Measurements from ENCODE around the gene FNIP2.
"Not testable (repeated sequence)": the region's sequence is repeated elsewhere in the genome, so short reads cannot be mapped to it uniquely, and the experiment has no call there.

Gene FNIP2

DNA sequence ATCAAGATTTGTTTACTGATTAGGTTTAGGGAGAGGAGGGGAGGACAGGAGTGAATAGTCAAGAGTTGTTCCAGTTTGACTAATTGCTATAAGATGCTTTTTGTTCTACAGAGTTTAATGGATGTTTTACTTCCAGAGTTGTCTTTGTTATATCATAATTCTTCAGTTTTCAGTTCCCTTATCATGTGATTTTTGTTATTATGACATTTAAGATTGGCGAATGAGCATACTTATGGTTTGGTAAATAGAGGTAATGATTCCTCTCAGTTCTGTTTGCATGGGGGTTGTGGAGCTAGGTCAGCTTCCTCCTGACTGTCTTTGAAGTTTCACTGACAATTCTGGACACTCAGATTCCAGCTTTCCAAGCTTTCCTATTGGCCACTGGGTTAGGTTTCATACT is 24.6 kb downstream of the FNIP2 start:
- not testable (repeated sequence) for DNase-seq (ENCODE audit: low spot score)

DNA sequence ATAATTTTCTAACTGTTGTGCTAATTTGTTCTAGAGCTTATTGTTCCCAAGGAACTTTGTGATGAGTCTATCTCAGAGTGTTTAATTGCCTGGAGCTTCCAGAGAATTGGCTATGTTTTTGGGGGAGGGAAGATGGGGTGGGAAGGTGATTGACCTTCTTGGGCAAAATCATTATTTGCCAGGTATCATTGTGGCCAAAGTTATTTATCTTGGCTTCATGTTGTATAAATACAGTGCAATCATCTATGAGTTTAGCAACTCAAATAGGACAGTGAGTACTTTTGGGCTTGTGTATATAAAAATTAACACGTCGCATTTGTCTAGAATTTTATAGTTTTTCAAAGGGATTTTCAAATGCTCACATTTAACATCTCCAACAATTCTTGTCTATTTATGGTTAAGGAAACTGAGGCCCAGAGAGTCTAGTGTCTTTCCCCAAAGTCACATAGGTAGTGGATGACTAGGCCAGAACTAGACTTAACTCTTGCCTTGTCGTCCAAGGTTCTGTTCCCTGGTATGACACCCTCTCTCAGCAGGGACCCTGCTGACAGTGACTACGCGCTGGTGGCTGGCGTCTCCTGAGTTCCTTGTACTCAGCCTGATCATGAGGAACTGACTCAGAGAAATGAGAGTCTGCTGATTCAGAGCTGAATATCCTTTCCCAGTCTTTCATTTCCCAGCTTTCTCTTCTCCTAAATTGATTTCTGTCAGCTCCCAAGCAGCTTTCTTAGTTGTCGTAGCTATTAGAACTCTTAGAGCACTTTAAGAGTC is 27.7 kb downstream of the FNIP2 start:
- DNase-seq (ENCODE audit: low spot score): no peak

DNA sequence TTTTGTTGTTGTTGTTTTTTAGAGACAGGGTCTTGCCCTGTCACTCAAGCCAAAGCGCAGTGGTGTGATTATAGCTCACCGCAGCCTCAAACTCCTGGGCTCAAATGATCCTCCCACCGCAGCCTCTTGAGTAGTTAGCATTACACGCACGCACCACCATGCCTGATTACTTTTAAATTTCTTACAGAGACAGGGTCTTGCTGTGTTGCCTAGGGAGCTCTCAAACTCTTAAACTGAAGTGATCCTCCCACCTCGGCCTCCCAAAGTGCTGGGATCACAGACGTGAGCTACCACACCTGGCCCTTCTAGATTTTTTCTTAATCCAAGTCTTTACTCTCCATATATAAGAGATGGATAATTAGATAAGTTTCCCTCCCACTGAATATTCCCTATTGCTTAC is 29.2 kb downstream of the FNIP2 start:
- no peak for DNase-seq (ENCODE audit: low spot score)

DNA sequence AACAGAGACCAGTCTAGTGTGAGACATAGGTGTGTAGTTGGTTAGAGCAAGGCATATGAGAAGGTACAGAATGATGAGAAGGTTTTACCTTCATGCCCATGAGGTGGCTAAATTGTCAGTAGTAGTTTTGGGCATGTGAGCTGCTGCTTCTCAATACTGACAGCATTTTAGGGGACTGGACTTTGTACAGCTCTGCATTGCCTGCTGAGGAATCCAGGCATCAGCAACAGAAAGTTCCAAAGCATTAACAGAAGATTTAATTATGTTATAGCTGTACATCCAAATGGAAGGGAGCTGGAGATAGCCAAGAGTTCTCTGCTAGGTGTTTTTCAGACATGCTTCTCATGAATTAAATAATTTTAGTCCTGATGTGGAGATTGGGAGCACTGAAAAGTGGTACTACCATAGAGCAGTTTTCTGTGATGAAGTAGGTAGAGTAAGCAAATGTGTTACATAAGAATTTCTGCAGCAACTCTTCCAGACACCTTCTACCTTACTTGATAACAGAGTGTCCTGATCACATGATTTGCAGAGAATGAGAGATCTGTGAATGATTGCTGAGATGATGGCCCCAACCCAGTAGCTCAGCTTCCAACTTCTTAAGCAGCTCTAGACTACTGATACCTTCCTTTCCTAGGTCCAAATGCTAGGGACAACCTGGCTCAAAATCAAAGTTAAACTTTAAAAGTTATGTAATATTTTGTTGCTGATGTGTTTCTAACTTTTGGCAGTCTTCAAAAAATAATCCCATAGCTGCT is 30.4 kb downstream of the FNIP2 start:
- DNase-seq (ENCODE audit: low spot score): no peak

DNA sequence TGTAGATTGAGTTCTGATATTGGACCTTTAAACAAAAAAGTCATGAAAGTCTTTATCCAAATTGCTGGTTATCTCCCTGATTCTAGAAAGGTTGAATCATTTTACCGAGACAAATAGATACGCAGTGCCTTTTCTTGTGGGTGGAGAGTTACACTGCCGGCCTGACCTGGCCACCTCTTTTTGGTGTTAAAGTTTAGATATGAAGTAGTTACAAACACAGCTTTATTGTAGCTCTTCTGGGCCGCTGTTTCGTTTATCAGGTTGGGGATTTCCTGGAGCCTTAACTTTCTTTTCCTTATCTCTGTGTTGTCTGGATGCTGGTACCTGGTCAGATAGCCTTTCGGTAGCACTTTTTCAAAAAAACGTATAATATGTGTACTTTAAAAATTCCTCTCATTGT is 31.0 kb downstream of the FNIP2 start:
- DNase-seq (ENCODE audit: low spot score): no peak

DNA sequence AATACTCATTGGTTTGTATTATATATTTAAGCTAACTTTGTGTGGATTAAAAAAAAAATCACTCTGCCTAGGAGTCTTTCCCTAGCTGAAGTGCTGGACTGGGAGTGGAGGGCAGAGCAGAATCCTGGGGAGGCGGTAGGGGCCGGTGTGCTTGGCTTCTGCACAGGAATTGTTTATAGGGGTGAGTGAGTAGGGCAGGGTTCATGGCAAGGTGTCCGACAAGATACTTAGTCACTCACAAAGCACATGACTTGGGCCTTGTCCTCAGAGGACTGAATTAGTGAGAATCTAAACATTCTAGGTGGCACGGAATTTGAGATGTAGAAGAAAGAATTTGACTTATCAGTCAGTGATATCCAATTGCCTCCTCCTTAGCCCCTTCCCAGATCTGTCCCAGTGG is 32.2 kb downstream of the FNIP2 start:
- no peak for DNase-seq (ENCODE audit: low spot score)

DNA sequence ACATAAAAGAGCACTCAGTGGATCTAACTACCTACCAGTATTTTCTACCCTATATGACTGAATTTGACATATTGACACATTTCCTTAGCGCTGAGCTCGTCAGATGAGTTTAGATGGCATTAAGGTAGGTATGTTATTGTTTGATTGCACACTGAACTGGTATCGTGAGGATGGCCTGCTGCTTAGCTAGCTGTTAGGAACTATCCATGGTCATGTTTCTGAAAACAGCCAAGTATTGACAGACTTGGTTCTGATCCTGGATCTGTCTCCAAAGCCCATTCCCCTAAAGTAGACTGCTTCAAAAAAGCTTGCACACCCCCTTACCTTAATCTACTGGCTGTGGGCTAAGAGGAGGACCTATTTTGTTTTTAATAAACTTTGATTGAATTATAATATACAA is 32.9 kb downstream of the FNIP2 start:
- DNase-seq (ENCODE audit: low spot score): no peak

DNA sequence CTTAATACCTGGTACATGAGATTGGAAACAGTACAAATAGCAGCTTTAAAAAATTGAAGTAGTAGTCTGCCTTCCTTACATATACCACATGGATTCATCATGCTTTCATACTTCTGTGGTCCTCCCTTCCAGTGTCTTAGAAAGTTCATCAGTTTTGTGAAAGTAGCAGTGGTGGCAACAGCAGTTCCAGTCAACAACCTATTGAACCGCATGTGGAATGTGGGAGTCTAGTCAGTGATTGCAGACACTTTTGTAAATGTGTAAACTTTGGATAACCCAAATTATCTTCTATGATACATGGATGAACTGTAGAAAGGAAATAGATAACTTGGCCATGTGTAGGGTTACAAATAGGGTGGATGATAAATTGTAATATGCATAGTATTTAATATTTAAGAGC is 34.1 kb downstream of the FNIP2 start:
- DNase-seq (ENCODE audit: low spot score): no peak

DNA sequence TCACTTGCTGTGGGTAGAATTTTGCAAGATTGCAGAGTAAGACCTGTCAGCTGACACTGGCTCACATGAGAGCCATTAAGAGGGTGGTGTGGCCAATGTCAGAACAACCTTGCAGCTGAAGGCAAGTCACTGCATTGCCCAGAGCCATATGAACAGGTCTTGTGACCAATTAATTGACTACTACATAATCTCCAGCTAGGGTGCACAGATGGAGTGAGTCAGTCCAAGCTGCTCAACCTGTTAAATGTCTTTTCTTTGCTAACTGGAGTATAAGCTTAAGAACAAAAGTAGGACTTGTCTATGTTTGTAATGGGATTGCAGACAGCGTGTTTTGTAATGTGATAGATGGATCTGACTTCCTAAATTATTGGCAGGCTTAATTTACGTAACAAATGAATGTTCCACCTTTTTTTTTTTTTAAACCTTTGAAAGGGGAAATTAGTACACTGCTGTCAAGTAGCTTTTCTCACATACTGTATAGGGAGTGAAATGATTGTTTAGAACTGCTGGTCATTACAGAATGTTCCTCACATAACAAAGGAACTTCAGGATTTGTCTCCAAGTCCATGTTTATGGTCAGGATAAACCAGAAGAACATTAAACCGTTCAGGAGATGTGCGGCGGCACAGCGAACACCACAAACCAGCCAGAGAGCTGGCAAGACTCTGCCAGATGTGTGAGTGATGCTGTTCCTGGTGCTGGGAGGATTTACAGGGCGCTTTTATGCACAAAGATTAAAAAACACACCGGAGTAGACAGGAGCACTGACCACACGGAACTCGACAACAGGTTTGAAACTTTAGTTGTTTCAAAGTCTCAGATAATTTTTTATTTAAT is 37.0 kb downstream of the FNIP2 start:
- no peak for DNase-seq (ENCODE audit: low spot score)

DNA sequence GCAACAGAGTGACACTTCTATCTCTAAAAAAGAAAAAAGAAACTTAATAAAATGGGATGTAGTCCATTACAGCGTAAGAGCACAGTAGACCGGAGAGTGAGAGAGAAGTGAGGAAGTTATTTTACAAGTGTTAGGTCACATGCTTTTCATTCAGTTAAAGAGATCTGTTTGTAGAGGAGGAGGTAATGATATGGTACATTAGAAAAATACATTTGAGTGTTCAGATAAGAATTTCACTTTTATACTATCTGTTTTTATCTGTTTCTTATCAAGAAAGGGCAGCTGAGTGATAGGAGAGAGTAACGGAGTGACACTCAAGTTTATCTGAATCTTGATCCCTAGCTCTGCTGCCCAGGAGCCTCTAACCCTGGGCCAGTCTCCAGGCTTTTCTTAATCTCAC is 38.9 kb downstream of the FNIP2 start:
- DNase-seq (ENCODE audit: low spot score): no peak

DNA sequence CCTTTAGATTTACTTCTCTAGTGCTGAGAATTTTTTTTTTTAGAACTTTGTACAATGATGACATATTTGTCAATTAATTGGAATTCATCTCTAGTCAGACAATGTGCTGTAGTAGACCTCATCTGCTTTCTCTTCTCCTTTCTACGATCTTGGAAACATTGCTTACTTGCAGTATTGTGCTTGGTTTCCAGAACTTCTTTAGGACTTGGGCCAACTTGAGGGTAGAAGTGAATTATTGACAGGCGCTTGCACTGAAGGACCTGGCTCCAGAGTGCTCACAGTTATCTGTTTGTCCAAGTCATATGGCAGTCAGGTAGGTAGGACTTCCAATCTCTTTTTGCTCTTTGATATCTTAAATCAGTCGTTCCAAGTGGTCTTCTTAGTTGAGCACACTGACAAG is 39.6 kb downstream of the FNIP2 start:
- DNase-seq (ENCODE audit: low spot score): no peak

DNA sequence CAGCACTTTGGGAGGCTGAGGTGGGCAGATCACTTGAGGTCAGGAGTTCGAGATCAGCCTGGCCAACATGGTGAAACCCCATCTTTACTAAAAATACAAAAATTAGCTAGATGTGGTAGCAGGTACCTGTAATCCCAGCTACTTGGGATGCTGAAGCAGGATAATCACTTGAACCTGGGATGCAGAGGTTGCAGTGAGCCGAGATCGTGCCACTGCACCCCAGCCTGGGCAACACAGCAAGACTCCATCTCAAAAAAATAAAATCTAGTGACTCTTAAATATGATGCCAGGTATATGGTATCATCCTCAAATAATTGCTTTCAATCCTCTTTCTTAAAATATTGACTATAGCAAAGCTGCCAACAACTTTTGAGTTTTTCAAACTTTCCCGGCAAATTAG is 40.4 kb downstream of the FNIP2 start:
- DNase-seq (ENCODE audit: low spot score): not testable (repeated sequence)

DNA sequence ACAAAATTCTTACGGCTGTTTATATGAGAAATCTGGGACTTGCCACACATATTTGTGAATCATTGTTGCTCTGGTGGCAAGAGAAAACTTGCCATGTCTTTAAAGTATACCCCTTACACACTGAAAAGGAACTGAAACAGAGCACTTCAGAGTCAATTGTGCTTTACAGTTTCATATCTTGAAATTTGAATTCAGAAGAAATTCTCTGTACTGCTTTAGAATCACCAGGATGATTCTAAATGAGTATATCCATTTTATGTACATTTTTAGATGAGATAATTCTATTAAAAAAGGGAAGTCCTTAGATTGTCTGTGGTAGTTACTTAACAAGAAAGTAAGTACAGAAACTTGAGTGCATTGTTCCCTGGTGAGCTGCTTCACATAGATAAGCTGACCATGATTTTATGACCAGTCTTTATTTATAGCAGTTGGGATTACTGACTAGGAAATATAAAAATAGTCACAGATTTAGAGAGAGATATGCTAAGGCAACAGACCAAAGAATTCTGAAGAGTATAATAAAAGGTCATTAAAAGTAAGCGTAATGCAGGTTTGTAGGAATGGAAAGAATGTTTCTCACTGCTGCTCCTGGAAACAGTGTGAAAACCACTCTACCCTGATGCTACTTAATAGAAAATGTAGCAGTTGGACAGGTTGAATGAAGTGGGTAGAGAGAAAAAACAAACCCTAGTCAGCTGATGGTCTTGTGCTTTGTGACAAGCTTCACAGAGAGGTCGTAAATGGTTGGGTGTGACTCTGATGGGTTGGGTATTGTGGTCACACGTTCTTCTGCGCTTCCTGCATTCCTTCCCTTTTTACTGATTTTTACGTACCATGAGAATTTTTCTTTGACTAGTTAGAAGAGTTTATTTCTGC is 41.0 kb downstream of the FNIP2 start:
- DNase-seq (ENCODE audit: low spot score): peak; percentile 16

DNA sequence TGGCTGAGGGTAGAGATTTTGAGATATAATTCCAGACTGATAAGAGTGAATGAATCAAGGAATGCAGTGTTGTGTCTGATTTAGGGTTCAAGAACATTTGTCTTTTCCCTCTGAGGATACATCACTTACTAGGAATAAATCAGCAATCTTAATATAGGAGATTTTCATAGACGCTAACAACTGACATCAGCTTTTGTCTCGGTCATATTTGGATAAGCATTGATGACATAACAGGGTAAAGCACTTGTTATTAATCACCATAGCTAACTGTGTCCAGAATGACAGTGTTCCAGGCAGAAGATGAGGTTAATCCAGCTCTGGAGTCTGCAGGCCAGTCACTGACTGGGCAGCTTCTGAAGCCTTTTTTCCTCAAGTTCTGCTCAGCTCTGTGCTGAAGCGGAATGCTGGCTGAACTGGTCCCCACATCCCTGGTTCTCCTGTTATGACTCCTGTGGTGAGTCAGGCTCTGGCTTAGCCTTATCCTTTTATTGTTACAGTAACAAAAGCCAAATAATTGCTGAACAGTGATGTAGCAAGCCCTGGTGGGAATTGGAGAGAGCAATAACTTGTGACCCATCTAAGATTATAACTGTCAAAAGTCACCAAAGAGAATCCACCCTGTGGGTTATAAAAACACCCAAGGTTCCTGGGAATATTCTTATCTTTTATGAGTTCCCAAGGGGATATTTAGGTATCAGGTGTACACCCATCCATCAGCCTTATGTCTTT is 41.8 kb downstream of the FNIP2 start:
- no peak for DNase-seq (ENCODE audit: low spot score)

DNA sequence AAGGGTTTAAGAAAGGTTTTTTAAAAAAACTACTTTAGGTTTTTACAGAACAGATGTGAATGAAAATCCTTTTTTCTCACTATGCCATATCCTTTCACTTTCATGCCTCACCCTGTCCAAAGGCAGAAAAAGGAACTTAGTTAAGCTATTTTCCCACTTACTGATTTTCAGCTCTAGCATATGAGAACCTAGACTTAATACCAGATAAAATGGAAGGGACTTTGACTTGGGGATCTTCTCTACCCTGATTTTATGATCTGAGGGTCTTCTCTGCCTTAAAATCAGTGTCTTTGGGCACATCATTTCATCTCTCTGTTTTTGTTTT is 42.4 kb downstream of the FNIP2 start:
- no peak for DNase-seq (ENCODE audit: low spot score)

DNA sequence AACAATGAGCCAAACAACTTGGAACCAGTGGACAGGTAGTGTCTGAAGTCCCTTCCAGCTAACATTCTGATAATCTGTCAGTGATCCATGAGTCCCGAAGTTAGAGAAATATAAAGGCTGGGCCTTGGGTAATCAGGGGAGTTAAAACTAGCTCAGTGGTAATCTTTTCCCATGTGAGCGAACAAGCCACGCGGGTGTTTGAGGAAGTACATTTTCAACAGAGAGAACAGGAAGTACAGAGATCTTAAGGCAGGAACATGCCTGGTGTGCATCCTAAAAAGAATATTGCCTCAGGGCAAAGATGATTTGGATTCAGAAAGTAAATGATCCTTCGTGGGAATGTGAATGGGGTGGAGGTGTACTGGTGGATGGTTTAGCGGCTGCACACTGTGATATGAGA is 42.9 kb downstream of the FNIP2 start:
- DNase-seq (ENCODE audit: low spot score): no peak

DNA sequence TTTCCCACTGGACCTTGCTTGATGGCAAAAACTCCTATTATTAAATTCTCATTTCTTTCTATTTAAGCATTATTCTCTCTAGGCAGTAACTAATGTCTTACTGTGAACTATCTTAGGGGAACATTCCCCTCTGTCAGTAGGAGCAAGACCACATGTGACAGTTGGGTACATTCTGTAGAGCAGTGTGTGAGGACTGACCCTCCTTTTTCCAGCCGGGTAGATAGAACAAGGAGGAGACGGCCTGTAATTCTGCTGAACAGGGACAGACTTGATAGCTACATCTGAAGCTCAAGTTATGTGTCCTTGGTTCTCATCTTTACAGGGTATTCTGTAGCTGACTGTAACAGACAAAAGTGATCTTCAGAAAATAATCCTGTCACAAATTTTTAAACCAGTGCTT is 43.3 kb downstream of the FNIP2 start:
- no peak for DNase-seq (ENCODE audit: low spot score)

DNA sequence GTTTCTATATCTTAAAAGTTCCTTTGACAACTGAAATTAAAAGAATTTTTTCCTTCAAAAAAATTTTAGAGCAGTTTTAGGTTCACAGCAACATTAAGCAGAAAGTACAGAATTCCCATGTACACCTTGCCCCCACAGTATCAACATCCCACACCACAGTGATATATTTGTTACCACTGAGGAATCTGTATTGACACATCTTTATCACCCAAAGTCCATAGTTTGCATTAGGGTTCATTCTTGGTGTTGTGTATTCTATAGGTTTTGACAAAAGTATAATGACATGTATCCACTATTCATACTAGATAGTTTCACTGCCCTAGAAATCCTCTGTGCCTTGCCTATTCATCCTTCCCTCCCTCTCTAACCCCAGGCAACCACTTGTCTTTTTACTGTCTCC is 43.7 kb downstream of the FNIP2 start:
- DNase-seq (ENCODE audit: low spot score): no peak

DNA sequence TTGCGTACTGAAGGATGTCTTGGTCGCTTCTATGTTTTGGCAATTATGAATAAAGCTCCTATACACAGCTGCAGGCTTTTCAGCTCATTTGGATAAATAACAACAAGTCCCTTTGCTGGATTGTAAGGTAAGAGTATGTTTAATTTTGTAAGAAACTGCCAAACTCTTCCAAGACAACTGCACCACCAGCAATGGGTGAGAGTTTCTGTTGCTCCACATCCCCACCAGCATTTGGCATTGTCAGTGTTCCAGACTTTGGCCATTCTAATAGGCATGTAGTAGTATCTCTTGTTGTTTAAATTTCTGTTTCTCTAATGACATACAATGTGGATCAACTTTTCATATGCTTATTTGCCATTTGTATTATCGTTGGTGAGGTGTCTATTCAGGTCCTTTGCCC is 44.3 kb downstream of the FNIP2 start:
- DNase-seq (ENCODE audit: low spot score): no peak

DNA sequence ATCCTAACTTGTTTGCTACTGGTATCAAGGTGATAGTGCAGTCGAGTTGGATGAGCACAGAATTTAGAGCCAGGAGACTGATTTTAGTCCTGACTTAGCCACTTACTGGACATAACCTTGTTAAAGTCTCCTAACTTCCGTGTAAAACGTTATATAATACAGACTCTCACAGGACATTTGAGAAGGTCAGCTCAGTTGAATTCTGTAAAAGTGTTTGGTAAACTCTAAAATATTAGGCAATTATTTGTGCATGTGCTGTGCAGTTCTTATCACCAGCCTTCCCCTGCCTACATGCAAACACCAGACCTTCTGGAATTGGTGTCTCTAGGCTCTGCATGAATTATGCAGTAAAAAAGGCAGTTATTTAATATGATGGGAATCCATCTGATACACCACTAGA is 45.4 kb downstream of the FNIP2 start:
- DNase-seq (ENCODE audit: low spot score): no peak

DNA sequence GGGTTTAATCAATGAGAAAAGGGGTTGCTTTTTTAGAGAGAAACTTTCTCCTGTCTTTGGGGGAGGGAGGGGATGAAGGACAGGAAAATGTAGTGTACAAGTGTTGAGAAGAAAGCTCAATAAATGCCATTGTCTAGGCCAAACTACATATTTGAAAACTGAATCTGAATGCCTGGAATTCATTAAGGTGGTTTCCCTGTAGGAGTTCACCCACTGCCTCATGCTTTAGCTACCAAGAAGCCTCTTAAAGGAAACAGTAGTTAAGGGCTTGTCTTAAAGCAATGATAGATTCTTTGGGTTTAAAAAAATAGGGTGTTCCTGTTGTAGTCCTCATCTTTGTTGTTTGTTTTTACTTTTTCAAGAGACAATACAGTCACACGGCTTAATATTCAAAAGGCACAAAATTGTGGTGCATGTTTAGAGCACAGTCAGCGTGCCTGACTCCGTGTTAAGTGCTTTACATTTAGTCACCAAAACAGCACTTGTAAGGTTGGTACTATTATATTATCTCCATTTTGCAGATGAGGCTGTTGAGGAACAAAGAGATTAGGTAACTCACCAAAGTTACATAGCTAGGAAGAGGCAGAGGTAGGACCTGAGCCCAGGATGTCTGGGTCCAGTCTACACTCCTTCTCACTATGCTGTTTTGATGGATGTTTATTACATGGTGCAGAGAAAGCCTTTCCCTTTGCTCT is 46.0 kb downstream of the FNIP2 start:
- DNase-seq (ENCODE audit: low spot score): no peak

Measured in CD4-positive, alpha-beta T cell treated with Interleukin-6 at 100 ng/mL for 8 hours (primary cell).